Nephron (organoid): ENCODE results near the gene HIP1.

Source experiments
- H3K27ac Mint-ChIP-seq, 3 experiments: 2 replicates each; pipeline ENCODE4 v1.8.0; 2020; ENCODE audit warnings: mixed read lengths in 3 of 3, mild to moderate bottlenecking in 2 of 3, moderate library complexity in 1 of 3
- H3K27me3 Mint-ChIP-seq: 2 replicates; pipeline ENCODE4 v1.8.0; 2021; ENCODE audit warnings: low read depth, mild to moderate bottlenecking, moderate library complexity, mixed read lengths
- H3K36me3 Mint-ChIP-seq: 2 replicates; pipeline ENCODE4 v1.8.0; 2020; ENCODE audit warnings: low read depth, mixed read lengths
- H3K4me1 Mint-ChIP-seq: 2 replicates; pipeline ENCODE4 v1.8.0; 2020; ENCODE audit warnings: mixed read lengths
- H3K4me3 Mint-ChIP-seq, 3 experiments: 2 replicates each; pipeline ENCODE4 v1.8.0; 2020; ENCODE audit warnings: mild to moderate bottlenecking in 3 of 3, mixed read lengths in 3 of 3, moderate library complexity in 2 of 3
- H3K9me3 Mint-ChIP-seq: 2 replicates; pipeline ENCODE4 v1.8.0; 2020; ENCODE audit warnings: mixed read lengths
- CTCF ChIP-seq, 3 experiments: fragments of 200-600 bp; sonication (generic); IDR thresholded peaks; one replicate each; pipeline ENCODE4 v1.5.0; 2021; ENCODE audit warnings: antibody characterized with exemption in 3 of 3; ENCODE audit not compliant: unreplicated experiment in 3 of 3

HIP1 gene

GRCh38 chr7:75591467-75592255, 147.1 kb downstream of the HIP1 start:
- Mint-ChIP-seq H3K9me3 (peaks cover 4% of the 10 kb centered on the region), H3K27me3 (no peaks in the 10 kb centered on the region), H3K4me3 (no peak overlapping the region), H3K4me1 (peaks cover under 1% of the 10 kb centered on the region), H3K36me3 (peaks cover 58% of the 10 kb centered on the region), H3K27ac (no peak overlapping the region)
- no peak for TF ChIP-seq CTCF (IDR thresholded peaks at IDR 0.05; ENCODE audit: unreplicated experiment in 3 of 3)

DNA sequence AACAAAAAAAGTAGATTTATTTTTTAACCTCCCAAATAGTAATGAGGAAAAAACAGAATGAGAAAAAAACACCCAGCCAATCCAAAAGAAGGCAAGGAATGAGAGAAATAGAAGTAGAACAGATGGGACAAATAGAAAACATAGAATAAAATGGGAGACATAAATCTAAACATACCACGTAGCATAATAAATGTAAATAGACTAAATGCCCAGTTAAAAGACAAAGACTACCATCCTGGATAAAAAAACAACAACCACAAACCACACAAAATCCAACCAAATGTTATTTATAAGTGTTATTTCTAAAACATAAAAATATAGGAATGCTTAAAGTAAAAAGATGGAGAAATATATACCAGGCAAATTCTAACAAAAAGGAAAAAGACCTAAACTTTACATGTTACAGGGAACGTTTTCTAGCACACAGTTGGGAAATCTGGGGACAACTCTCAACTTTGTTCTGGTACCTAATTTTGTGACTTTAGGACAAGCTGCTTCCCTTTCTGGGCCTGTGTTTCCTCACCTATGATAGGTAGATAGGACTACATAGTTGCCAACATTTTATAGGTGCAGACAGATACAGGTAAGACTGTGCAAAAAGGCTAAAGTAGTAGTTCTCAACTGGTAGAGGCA, 148.3 kb downstream of the HIP1 start:
- TF ChIP-seq CTCF (IDR thresholded peaks at IDR 0.05; ENCODE audit: unreplicated experiment in 3 of 3): no peak
- no peak overlapping the region for H3K4me3 Mint-ChIP-seq
- peaks cover 4% of the 10 kb centered on the region for H3K9me3 Mint-ChIP-seq
- peaks cover 67% of the 10 kb centered on the region for H3K36me3 Mint-ChIP-seq
- H3K4me1 Mint-ChIP-seq: no peaks in the 10 kb centered on the region
- no peak overlapping the region for H3K27ac Mint-ChIP-seq
- H3K27me3 Mint-ChIP-seq: no peaks in the 10 kb centered on the region

- peaks cover 79% of the 10 kb centered on the region for H3K36me3 Mint-ChIP-seq
- H3K9me3 Mint-ChIP-seq: no peaks in the 10 kb centered on the region
- no peak overlapping the region for H3K4me3 Mint-ChIP-seq
- H3K4me1 Mint-ChIP-seq: no peaks in the 10 kb centered on the region
- no peaks in the 10 kb centered on the region for H3K27me3 Mint-ChIP-seq
- TF ChIP-seq CTCF (IDR thresholded peaks at IDR 0.05; ENCODE audit: unreplicated experiment in 3 of 3): no peak
- no peak overlapping the region for H3K27ac Mint-ChIP-seq
Observed at GRCh38 chr7:75584354-75584753, 154.4 kb downstream of the HIP1 start.

- peaks cover 75% of the 10 kb centered on the region for H3K36me3 Mint-ChIP-seq
- H3K27me3 Mint-ChIP-seq: no peaks in the 10 kb centered on the region
- no peak for TF ChIP-seq CTCF (IDR thresholded peaks at IDR 0.05; ENCODE audit: unreplicated experiment in 3 of 3)
- no peak overlapping the region for H3K4me3 Mint-ChIP-seq
- H3K27ac Mint-ChIP-seq: no peak overlapping the region
- no peaks in the 10 kb centered on the region for H3K9me3 Mint-ChIP-seq
- no peaks in the 10 kb centered on the region for H3K4me1 Mint-ChIP-seq
Observed at GRCh38 chr7:75583255-75583654, 155.5 kb downstream of the HIP1 start.

- Mint-ChIP-seq H3K36me3 (peaks cover 66% of the 10 kb centered on the region), H3K4me1 (peaks cover 8% of the 10 kb centered on the region), H3K4me3 (no peak overlapping the region), H3K9me3 (no peaks in the 10 kb centered on the region), H3K27me3 (no peaks in the 10 kb centered on the region), H3K27ac (no peak overlapping the region)
- no peak for TF ChIP-seq CTCF (IDR thresholded peaks at IDR 0.05; ENCODE audit: unreplicated experiment in 3 of 3)
Observed at GRCh38 chr7:75579899-75580298, 158.8 kb downstream of the HIP1 start.

DNA sequence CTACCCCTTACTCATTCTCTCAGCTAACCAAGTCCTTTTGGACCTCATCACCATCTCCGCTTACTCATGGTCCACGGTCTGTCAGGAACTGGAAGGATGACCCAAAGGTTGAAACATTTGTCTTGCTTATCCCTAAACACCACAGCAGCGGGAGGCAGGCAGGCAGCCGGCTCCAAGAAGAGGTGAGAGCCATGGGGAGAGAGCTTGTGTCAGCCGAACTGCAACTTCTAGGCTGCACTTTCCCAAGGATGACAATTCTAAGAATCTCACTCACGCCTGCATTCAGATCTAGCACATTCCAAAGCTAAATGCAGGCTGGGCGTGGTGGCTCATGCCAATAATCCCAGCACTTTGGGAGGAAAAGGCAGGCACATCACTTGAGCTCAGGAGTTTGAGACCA, 160.7 kb downstream of the HIP1 start:
- no peak overlapping the region for H3K27ac Mint-ChIP-seq
- no peaks in the 10 kb centered on the region for H3K9me3 Mint-ChIP-seq
- H3K4me3 Mint-ChIP-seq: no peak overlapping the region
- TF ChIP-seq CTCF (IDR thresholded peaks at IDR 0.05; ENCODE audit: unreplicated experiment in 3 of 3): no peak
- H3K36me3 Mint-ChIP-seq: peaks cover 57% of the 10 kb centered on the region
- H3K4me1 Mint-ChIP-seq: peaks cover 8% of the 10 kb centered on the region
- H3K27me3 Mint-ChIP-seq: no peaks in the 10 kb centered on the region
